HepG2 (cell line): ENCODE data around the gene FKBP1A. TPM values are rescaled to one million over a fixed set of nuclear protein-coding genes. Genes with fewer than 3 reads are reported as not detected.

ENCODE experiments used
- ASH2L ChIP-seq: fragments of 300-600, 200-600 bp; sonication (generic); IDR thresholded peaks from 2 replicates; pipeline ENCODE4 v1.7.0; 2017; ENCODE audit warnings: low read depth, mild to moderate bottlenecking, moderate library complexity, mixed read lengths, low read length; ENCODE audit not compliant: insufficient read length
- CREM ChIP-seq, 2 experiments: sonication (generic) in 1 of 2; formaldehyde crosslinking in 1 of 2; IDR thresholded peaks; 2 replicates each; pipeline versions ENCODE4 v1.4.0 to v1.6.1; 2016 to 2020; ENCODE audit warnings: antibody characterized with exemption in 1 of 2, mild to moderate bottlenecking in 1 of 2, missing genetic modification reagents in 1 of 2
- DBP ChIP-seq: sonication (generic); formaldehyde crosslinking; IDR thresholded peaks from 2 replicates; pipeline ENCODE4 v1.4.0; 2020; ENCODE audit warnings: missing genetic modification reagents; ENCODE audit errors: not compliant biosample characterization
- FOXO1 ChIP-seq: sonication (generic); formaldehyde crosslinking; IDR thresholded peaks from 2 replicates; pipeline ENCODE4 v1.4.0; 2020; ENCODE audit warnings: missing genetic modification reagents
- MTA3 ChIP-seq: sonication (generic); formaldehyde crosslinking; IDR thresholded peaks from 2 replicates; pipeline ENCODE4 v1.4.0; 2020; ENCODE audit warnings: missing genetic modification reagents
- PAWR ChIP-seq: sonication (generic); formaldehyde crosslinking; IDR thresholded peaks from 2 replicates; pipeline ENCODE4 v1.4.0; 2020; ENCODE audit warnings: missing genetic modification reagents, mild to moderate bottlenecking, borderline replicate concordance
- SNRNP70 ChIP-seq: fragments of 200-400 bp; formaldehyde crosslinking; IDR thresholded peaks from 2 replicates; pipeline ENCODE4 v1.6.1; 2017; ENCODE audit warnings: mild to moderate bottlenecking, low read depth, low read length, moderate library complexity
- THAP9 ChIP-seq: sonication (generic); formaldehyde crosslinking; IDR thresholded peaks from 2 replicates; pipeline ENCODE4; 2020; ENCODE audit warnings: missing genetic modification reagents, mild to moderate bottlenecking, borderline replicate concordance
- ZNF207 ChIP-seq: fragments of 450-650 bp; IDR thresholded peaks from 2 replicates; pipeline ENCODE4 v1.6.1; 2016; ENCODE audit warnings: antibody characterized with exemption, borderline replicate concordance
- ZNF280B ChIP-seq: sonication (generic); formaldehyde crosslinking; IDR thresholded peaks from 2 replicates; pipeline ENCODE4 v1.5.0; 2020; ENCODE audit warnings: missing genetic modification reagents, mild to moderate bottlenecking, borderline replicate concordance
- ZNF407 ChIP-seq: sonication (generic); formaldehyde crosslinking; IDR thresholded peaks from one replicate; pipeline ENCODE4 v1.5.1; 2020; ENCODE audit warnings: mild to moderate bottlenecking, missing genetic modification reagents; ENCODE audit errors: not compliant biosample characterization
- ZNF468 ChIP-seq: sonication (generic); formaldehyde crosslinking; IDR thresholded peaks from 2 replicates; pipeline ENCODE4 v1.8.0; 2022; ENCODE audit warnings: mild to moderate bottlenecking, moderate library complexity, missing genetic modification reagents
- polyA plus RNA-seq, 8 experiments: library from polyadenylated mRNA; depleted of rRNA in 3 of 8; stranded (reverse) in 7 of 8; unstranded in 1 of 8; fragments of >200 nt; fragmentation: Illumina TruSeq in 4 of 8; extraction: Trizol in 4 of 8; gene quantifications; 2 replicates each; pipeline versions ENCODE4 v1.2.1 to v1.2.3, GENCODE V29; 2011 to 2016; ENCODE audit warnings: low read depth in 4 of 8, missing spikeins in 1 of 8, mixed read lengths in 1 of 8; ENCODE audit not compliant: insufficient read depth in 1 of 8
- total RNA-seq, 5 experiments: library from RNA; depleted of rRNA; stranded (reverse); fragments of >200 nt; fragmentation: Illumina TruSeq; extraction: Trizol; gene quantifications; 2 replicates each; pipeline ENCODE4 v1.2.3, GENCODE V29; 2016; ENCODE audit warnings: low read depth in 1 of 5

Gene FKBP1A
- total and polyA plus RNA-seq, 2 of the 13 experiments (the other 11 are each of a cell fraction or from before 2014, with no cell fraction given), result 119 to 468 TPM

DNA sequence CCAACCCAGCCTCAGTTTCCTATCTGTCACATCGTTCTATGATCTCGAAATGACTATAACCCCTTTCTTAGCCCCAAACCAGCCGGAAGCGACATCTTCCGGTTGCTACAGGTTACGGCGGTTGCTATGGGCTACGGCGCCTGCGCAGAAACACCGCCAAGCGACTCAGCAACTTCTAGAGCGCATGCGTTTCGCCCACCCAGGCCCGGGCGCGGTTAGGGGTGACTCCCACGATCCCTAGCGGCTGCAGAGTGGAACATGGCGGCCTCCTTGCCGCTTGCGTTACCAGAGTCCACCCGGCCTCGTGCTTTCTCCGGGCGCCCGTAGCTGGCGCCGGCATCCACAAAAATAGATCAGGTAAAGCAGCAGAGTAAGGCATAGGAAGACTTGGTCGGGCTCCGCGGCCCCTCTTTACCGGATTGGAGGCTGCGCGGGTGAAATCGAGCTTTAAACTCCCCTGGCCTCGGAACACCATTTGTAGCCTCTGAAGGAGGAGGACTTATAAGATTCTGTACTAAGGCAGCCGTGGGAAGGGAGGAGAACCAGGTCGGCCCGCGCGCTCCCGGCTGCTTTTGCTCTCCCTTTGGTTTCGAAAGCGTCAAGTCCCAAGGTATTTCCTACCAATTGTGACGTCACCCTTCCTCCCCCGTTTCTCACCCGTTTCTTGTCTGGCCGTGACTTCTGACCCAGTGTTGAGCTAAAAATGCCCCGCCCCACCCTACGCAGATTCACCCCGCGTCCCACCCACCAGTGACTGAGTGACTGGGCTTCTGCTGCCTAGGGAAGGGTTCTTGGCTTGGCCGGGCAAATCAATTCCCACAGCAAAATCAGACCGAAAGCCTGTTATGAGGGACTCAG lies 67.5 kb downstream of the FKBP1A start (continued):
- TF ChIP-seq PAWR (CRISPR knock-in tag) (no peak), ZNF407 (CRISPR knock-in tag) (no peak), FOXO1 (CRISPR knock-in tag) (peak; percentile 50), MTA3 (CRISPR knock-in tag) (no peak), ZNF468 (CRISPR knock-in tag) (no peak), ZNF207 (no peak), DBP (peak; percentile 89), ZNF280B (CRISPR knock-in tag) (peak; percentile 83; the same call in 1 of the 2 replicates), ASH2L (peak; percentile 99), SNRNP70 (no peak), CREM (IDR thresholded peaks at IDR 0.05) (peak; percentile 94), CREM (CRISPR knock-in tag; IDR thresholded peaks at IDR 0.05) (no peak; the same call in 1 of the 2 replicates), THAP9 (CRISPR knock-in tag) (peak; percentile 94)
